Ovary (tissue), 9 donors: ENCODE data around the gene GAL3ST2. TPM values are rescaled to one million over a fixed set of nuclear protein-coding genes. Genes with fewer than 3 reads are reported as not detected.

Source experiments
- DNase-seq, 5 donors: peaks; one replicate each; pipeline ENCODE4 v3.0.0-alpha.2; 2019 to 2020
- H3K27ac ChIP-seq, 2 donors: fragments of 200-600 bp; one replicate each; pipeline versions ENCODE4 v1.5.1 to v1.8.0; 2019 to 2022
- H3K27me3 ChIP-seq: fragments of 200-600 bp; one replicate; pipeline ENCODE4 v1.8.0; 2022
- H3K36me3 ChIP-seq: fragments of 200-600 bp; sonication (generic); one replicate; pipeline ENCODE4 v1.5.1; 2019
- H3K4me1 ChIP-seq: one replicate; pipeline ENCODE4 v1.8.1; 2013; ENCODE audit warnings: mild to moderate bottlenecking, moderate library complexity; ENCODE audit not compliant: insufficient read depth
- H3K4me3 ChIP-seq: fragments of 200-600 bp; sonication (generic); one replicate; pipeline ENCODE4 v1.5.1; 2017
- H3K9me3 ChIP-seq, 2 donors: fragments of 200-600 bp in 1 of 2; sonication (generic) in 1 of 2; one replicate each; pipeline versions ENCODE4 v1.5.1 to v1.8.1; 2013 to 2019; ENCODE audit warnings: mild to moderate bottlenecking in 1 of 2, moderate library complexity in 1 of 2
- CTCF ChIP-seq, 3 donors: fragments of 450-650 bp in 2 of 3; fragments of 200-600 bp in 1 of 3; IDR thresholded peaks; one replicate each; pipeline versions ENCODE4 v1.5.1 to v1.8.0; 2016 to 2022; ENCODE audit warnings: antibody characterized with exemption in 3 of 3, mild to moderate bottlenecking in 1 of 3
- EP300 ChIP-seq: sonication (generic); formaldehyde crosslinking; IDR thresholded peaks from one replicate; pipeline ENCODE4 v1.6.1; 2017; ENCODE audit warnings: antibody characterized with exemption
- POLR2A ChIP-seq: fragments of 450-650 bp; IDR thresholded peaks from one replicate; pipeline ENCODE4 v1.6.1; 2017; ENCODE audit warnings: antibody characterized with exemption, mild to moderate bottlenecking, moderate library complexity
- WGBS, 3 donors: extraction: QIAGEN DNeasy Blood & Tissue Kit in 1 of 3; methylation state at CpG; one replicate each; pipeline versions ENCODE4 v1.1.5 to v1.1.7; 2013 to 2017; 5-methylcytosine and 5-hydroxymethylcytosine counted together
- intact Hi-C, 4 donors: fragments of 100-400 bp; cut with DNase I; formaldehyde crosslinking; loops; one replicate each; pipeline versions ENCODE4 v1.11.0 to v1.15.1; 2022 to 2023
- polyA plus RNA-seq, 2 donors: library from polyadenylated mRNA; stranded (reverse); fragments of 200-250 nt in 1 of 2; fragments of 350-450 nt in 1 of 2; fragmentation: Illumina TruSeq in 1 of 2; extraction: RNeasy Lipid Tissue Mini Kit (QIAGEN cat#74804) in 1 of 2; gene quantifications; one replicate each; pipeline ENCODE4 v1.2.3, GENCODE V29; 2013 to 2014
- total RNA-seq, 7 donors: library from RNA; depleted of rRNA in 2 of 7; stranded (reverse); fragments of >200 nt in 2 of 7; fragmentation: NEBNext Ultra II Directional in 3 of 7; extraction: Animal tissue kit (Norgen Biotek cat#: 25700) in 3 of 7; gene quantifications; one replicate each; pipeline versions ENCODE4 v1.1.0 to v1.2.4, GENCODE V29; 2016 to 2023
- donor health status: DM: no; HTN: no; CAD: no; lungs with moderate emphysema.
- donor health status: DM: no; HTN: no; CAD: no.
- donor health status: Bipolar disorder and iron deficiency.
- donor health status: DM: yes; HTN: yes; CAD: no.
- donor health status: DM: no; HTN: no; CAD: no.
- donor health status: DM: yes; HTN: yes; CAD: no.

GAL3ST2 gene
- total and polyA plus RNA-seq, 9 donors, result 0.05 to 4.3 (median 0.57) TPM; not detected in 3

- TF ChIP-seq EP300 (no peak), POLR2A (no peak), CTCF (IDR thresholded peaks at IDR 0.05) (no peak)
- H3K4me1 ChIP-seq, result no peaks in the 10 kb centered on the region
- no peaks in the 10 kb centered on the region for H3K9me3 ChIP-seq
- no peaks in the 10 kb centered on the region for H3K36me3 ChIP-seq
- 88 to 93% (median 91%) methylated on average over 5 of the region's 5 CpGs for WGBS, 3 donors
- H3K27me3 ChIP-seq, result no peaks in the 10 kb centered on the region
- intact Hi-C loops, result no loop called here
- no peak overlapping the region for H3K4me3 ChIP-seq
- H3K27ac ChIP-seq, result no peak overlapping the region
- DNase-seq, result no peak
Measured at GRCh38 chr2:241793385-241793784, 16.8 kb downstream of the GAL3ST2 start.

- H3K9me3 ChIP-seq, result no peaks in the 10 kb centered on the region
- no peak for TF ChIP-seq CTCF (IDR thresholded peaks at IDR 0.05)
- TF ChIP-seq POLR2A, result no peak
- TF ChIP-seq EP300, result no peak
- H3K27ac ChIP-seq, result no peak overlapping the region
- intact Hi-C loops, result no loop called here
- H3K4me1 ChIP-seq, result no peaks in the 10 kb centered on the region
- peak in 1 of 5 donors; percentile 26 for DNase-seq
- no peaks in the 10 kb centered on the region for H3K27me3 ChIP-seq
- no peaks in the 10 kb centered on the region for H3K36me3 ChIP-seq
- H3K4me3 ChIP-seq, result no peak overlapping the region
- WGBS, 3 donors, result 85 to 91% (median 86%) methylated on average over 10 of the region's 10 CpGs
Measured at GRCh38 chr2:241794250-241794823, 17.7 kb downstream of the GAL3ST2 start.

GRCh38 chr2:241795021-241795999, 18.7 kb downstream of the GAL3ST2 start:
- Histone ChIP-seq H3K9me3 (no peaks in the 10 kb centered on the region), H3K27ac (no peak overlapping the region), H3K4me1 (no peaks in the 10 kb centered on the region), H3K4me3 (no peak overlapping the region), H3K36me3 (no peaks in the 10 kb centered on the region), H3K27me3 (no peaks in the 10 kb centered on the region)
- DNase-seq, result peak in 1 of 5 donors; percentile 5
- TF ChIP-seq EP300, result no peak
- TF ChIP-seq POLR2A, result no peak
- no peak for TF ChIP-seq CTCF (IDR thresholded peaks at IDR 0.05)
- WGBS, 3 donors, result 69 to 74% (median 69%) methylated on average over 31 of the region's 31 CpGs
- intact Hi-C loops, result no loop called here

GRCh38 chr2:241796209-241796608, 19.6 kb downstream of the GAL3ST2 start:
- TF ChIP-seq POLR2A (no peak), EP300 (no peak), CTCF (IDR thresholded peaks at IDR 0.05) (no peak)
- peak in 1 of 5 donors; percentile 13 for DNase-seq
- 94 to 95% (median 94%) methylated on average over 13 of the region's 13 CpGs for WGBS, 3 donors
- no peaks in the 10 kb centered on the region for H3K9me3 ChIP-seq
- H3K4me1 ChIP-seq, result no peaks in the 10 kb centered on the region
- no peak overlapping the region for H3K27ac ChIP-seq
- H3K27me3 ChIP-seq, result no peaks in the 10 kb centered on the region
- no peak overlapping the region for H3K4me3 ChIP-seq
- H3K36me3 ChIP-seq, result no peaks in the 10 kb centered on the region
- intact Hi-C loops, result no loop called here
